Measurements from ENCODE around the gene RCBTB1.

GRCh38 chr13:49594576-49594975, 9.2 kb upstream of the RCBTB1 start:
- no peak for TF ChIP-seq SP1 (IDR thresholded peaks at IDR 0.05)
- TF ChIP-seq FOXA1 (IDR thresholded peaks at IDR 0.05) = no peak
- TF ChIP-seq CTBP1 (IDR thresholded peaks at IDR 0.05; ENCODE audit: borderline replicate concordance) = no peak
- no peak for TF ChIP-seq LEF1 (IDR thresholded peaks at IDR 0.05; ENCODE audit: borderline replicate concordance)
- TF ChIP-seq TARDBP (IDR thresholded peaks at IDR 0.05) = no peak
- TF ChIP-seq BHLHE40 (IDR thresholded peaks at IDR 0.05; ENCODE audit: borderline replicate concordance) = no peak
- TF ChIP-seq NFRKB (IDR thresholded peaks at IDR 0.05) = no peak
- TF ChIP-seq ELF4 (IDR thresholded peaks at IDR 0.05) = no peak
- no peak for TF ChIP-seq FOXM1 (IDR thresholded peaks at IDR 0.05; ENCODE audit: borderline replicate concordance)
- TF ChIP-seq FOXK2 (IDR thresholded peaks at IDR 0.05) = no peak
- no peak for TF ChIP-seq PKNOX1 (IDR thresholded peaks at IDR 0.05)
- TF ChIP-seq SUZ12 (IDR thresholded peaks at IDR 0.05) = no peak
- no peak for TF ChIP-seq HDGF (IDR thresholded peaks at IDR 0.05; ENCODE audit: borderline replicate concordance)
